ENCODE results near the gene SETD2.

- no peak for TF ChIP-seq CTCF (conservative IDR thresholded peaks at IDR 0.05)
- TF ChIP-seq EZH2 (IDR thresholded peaks at IDR 0.05; ENCODE audit: low read depth): no peak
These were observed 145.7 kb downstream of the SETD2 start for GRCh38 chr3:47018269-47018611.

All from PC-9 (cell line).